Measurements from ENCODE around the gene PCDHGA9. TPM values are rescaled to one million over a fixed set of nuclear protein-coding genes. Genes with fewer than 3 reads are reported as not detected.
"Not testable (repeated sequence)": the region's sequence is repeated elsewhere in the genome, so short reads cannot be mapped to it uniquely, and the experiment has no call there.

The PCDHGA9 gene
- total and polyA plus RNA-seq, 4 donors = 10.9 to 21.4 (median 15.0) TPM

GRCh38 chr5:141394401-141395187 is 8.0 kb upstream of the PCDHGA9 start:
- not testable (repeated sequence) for H3K4me3 ChIP-seq (ENCODE audit: low read depth, low read length); H3K27ac ChIP-seq (ENCODE audit: low read depth, low read length); H3K4me1 ChIP-seq (ENCODE audit: control insufficient read depth, insufficient read depth, low read length); H3K27me3 ChIP-seq (ENCODE audit: control insufficient read depth, insufficient read depth, low read length); DNase-seq (ENCODE audit: low read depth in 4 of 6, low spot score in 6 of 6)
- H3K9me3 ChIP-seq (ENCODE audit: control insufficient read depth, insufficient read depth, low read length) = peaks cover 68% of the 10 kb centered on the region
- peaks cover 19% of the 10 kb centered on the region for H3K36me3 ChIP-seq (ENCODE audit: control insufficient read depth, insufficient read depth, low read length)
- 30% methylated on average over 32 of the region's 53 CpGs for WGBS (ENCODE audit: insufficient coverage)

- peaks cover 14% of the 10 kb centered on the region for H3K36me3 ChIP-seq (ENCODE audit: control insufficient read depth, insufficient read depth, low read length)
- peak in 2 of 6 donors; percentile 13 to 23 for DNase-seq (ENCODE audit: low read depth in 4 of 6, low spot score in 6 of 6)
- peaks cover 13% of the 10 kb centered on the region for H3K4me1 ChIP-seq (ENCODE audit: control insufficient read depth, insufficient read depth, low read length)
- peaks cover 64% of the 10 kb centered on the region for H3K9me3 ChIP-seq (ENCODE audit: control insufficient read depth, insufficient read depth, low read length)
- peak within 1 kb of the TSS; percentile 9 for H3K4me3 ChIP-seq (ENCODE audit: low read depth, low read length)
- H3K27ac ChIP-seq (ENCODE audit: low read depth, low read length); H3K27me3 ChIP-seq (ENCODE audit: control insufficient read depth, insufficient read depth, low read length): not testable (repeated sequence)
- 5% methylated on average over 17 of the region's 43 CpGs for WGBS (ENCODE audit: insufficient coverage)
Observed at GRCh38 chr5:141397756-141398551, 4.6 kb upstream of the PCDHGA9 start, which contains the start of gene PCDHGB5. Gene PCDHGB5 (plus strand): TSS chr5:141397947. CDS start chr5:141398128, 181 bp downstream.

GRCh38 chr5:141398608-141399007 is 4.0 kb upstream of the PCDHGA9 start:
- H3K9me3 ChIP-seq (ENCODE audit: control insufficient read depth, insufficient read depth, low read length) = peaks cover 60% of the 10 kb centered on the region
- 21% methylated on average over 13 of the region's 15 CpGs for WGBS (ENCODE audit: insufficient coverage)
- H3K27ac ChIP-seq (ENCODE audit: low read depth, low read length) = no peak overlapping the region
- no peak overlapping the region for H3K4me3 ChIP-seq (ENCODE audit: low read depth, low read length)
- H3K4me1 ChIP-seq (ENCODE audit: control insufficient read depth, insufficient read depth, low read length) = peaks cover 13% of the 10 kb centered on the region
- H3K27me3 ChIP-seq (ENCODE audit: control insufficient read depth, insufficient read depth, low read length) = no peaks in the 10 kb centered on the region
- H3K36me3 ChIP-seq (ENCODE audit: control insufficient read depth, insufficient read depth, low read length) = peaks cover 14% of the 10 kb centered on the region
- no peak for DNase-seq (ENCODE audit: low read depth in 4 of 6, low spot score in 6 of 6)

GRCh38 chr5:141399555-141400258 is 2.9 kb upstream of the PCDHGA9 start:
- peaks cover 60% of the 10 kb centered on the region for H3K9me3 ChIP-seq (ENCODE audit: control insufficient read depth, insufficient read depth, low read length)
- H3K27ac ChIP-seq (ENCODE audit: low read depth, low read length) = no peak overlapping the region
- peaks cover 12% of the 10 kb centered on the region for H3K4me1 ChIP-seq (ENCODE audit: control insufficient read depth, insufficient read depth, low read length)
- no peak overlapping the region for H3K4me3 ChIP-seq (ENCODE audit: low read depth, low read length)
- WGBS (ENCODE audit: insufficient coverage) = 18% methylated on average over 61 of the region's 61 CpGs
- DNase-seq (ENCODE audit: low read depth in 4 of 6, low spot score in 6 of 6) = no peak
- no peaks in the 10 kb centered on the region for H3K27me3 ChIP-seq (ENCODE audit: control insufficient read depth, insufficient read depth, low read length)
- H3K36me3 ChIP-seq (ENCODE audit: control insufficient read depth, insufficient read depth, low read length) = peaks cover 12% of the 10 kb centered on the region

GRCh38 chr5:141403387-141403786 is 809 bp downstream of the PCDHGA9 start:
- Histone ChIP-seq H3K4me3 (ENCODE audit: low read depth, low read length) (no peak overlapping the region), H3K36me3 (ENCODE audit: control insufficient read depth, insufficient read depth, low read length) (peaks cover 21% of the 10 kb centered on the region), H3K27ac (ENCODE audit: low read depth, low read length) (no peak overlapping the region), H3K4me1 (ENCODE audit: control insufficient read depth, insufficient read depth, low read length) (peaks cover 18% of the 10 kb centered on the region), H3K9me3 (ENCODE audit: control insufficient read depth, insufficient read depth, low read length) (peaks cover 55% of the 10 kb centered on the region), H3K27me3 (ENCODE audit: control insufficient read depth, insufficient read depth, low read length) (no peaks in the 10 kb centered on the region)
- DNase-seq (ENCODE audit: low read depth in 4 of 6, low spot score in 6 of 6) = no peak
- 20% methylated on average over 19 of the region's 22 CpGs for WGBS (ENCODE audit: insufficient coverage)

- Histone ChIP-seq H3K4me3 (ENCODE audit: low read depth, low read length) (peak within 1 kb of the TSS; percentile 27), H3K9me3 (ENCODE audit: control insufficient read depth, insufficient read depth, low read length) (peaks cover 53% of the 10 kb centered on the region), H3K36me3 (ENCODE audit: control insufficient read depth, insufficient read depth, low read length) (peaks cover 23% of the 10 kb centered on the region), H3K4me1 (ENCODE audit: control insufficient read depth, insufficient read depth, low read length) (peaks cover 18% of the 10 kb centered on the region)
- peak in 2 of 6 donors; percentile 55 to 76 for DNase-seq (ENCODE audit: low read depth in 4 of 6, low spot score in 6 of 6)
- not testable (repeated sequence) for H3K27ac ChIP-seq (ENCODE audit: low read depth, low read length); H3K27me3 ChIP-seq (ENCODE audit: control insufficient read depth, insufficient read depth, low read length)
- 4% methylated on average over 46 of the region's 51 CpGs for WGBS (ENCODE audit: insufficient coverage)
Observed at GRCh38 chr5:141407790-141408505, 5.4 kb downstream of the PCDHGA9 start, which contains the start of gene PCDHGB6. Gene PCDHGB6 (plus strand): TSS chr5:141408021. CDS start chr5:141408203, 182 bp downstream.

- H3K4me1 ChIP-seq (ENCODE audit: control insufficient read depth, insufficient read depth, low read length) = peaks cover 21% of the 10 kb centered on the region
- H3K36me3 ChIP-seq (ENCODE audit: control insufficient read depth, insufficient read depth, low read length) = peaks cover 24% of the 10 kb centered on the region
- whole genome bisulfite sequencing (ENCODE audit: insufficient coverage) = 16% methylated on average over 64 of the region's 64 CpGs
- peaks cover 2% of the 10 kb centered on the region for H3K27me3 ChIP-seq (ENCODE audit: control insufficient read depth, insufficient read depth, low read length)
- no peak overlapping the region for H3K4me3 ChIP-seq (ENCODE audit: low read depth, low read length)
- no peak for DNase-seq (ENCODE audit: low read depth in 4 of 6, low spot score in 6 of 6)
- peaks cover 56% of the 10 kb centered on the region for H3K9me3 ChIP-seq (ENCODE audit: control insufficient read depth, insufficient read depth, low read length)
- H3K27ac ChIP-seq (ENCODE audit: low read depth, low read length) = no peak overlapping the region
Observed at GRCh38 chr5:141409598-141410306, 7.2 kb downstream of the PCDHGA9 start.

GRCh38 chr5:141411575-141411974 is 9.0 kb downstream of the PCDHGA9 start:
- no peak for DNase-seq (ENCODE audit: low read depth in 4 of 6, low spot score in 6 of 6)
- 54% methylated on average over 2 of the region's 3 CpGs for WGBS (ENCODE audit: insufficient coverage)
- H3K36me3 ChIP-seq (ENCODE audit: control insufficient read depth, insufficient read depth, low read length) = peaks cover 21% of the 10 kb centered on the region
- peaks cover 18% of the 10 kb centered on the region for H3K4me1 ChIP-seq (ENCODE audit: control insufficient read depth, insufficient read depth, low read length)
- peaks cover 60% of the 10 kb centered on the region for H3K9me3 ChIP-seq (ENCODE audit: control insufficient read depth, insufficient read depth, low read length)
- H3K4me3 ChIP-seq (ENCODE audit: low read depth, low read length) = no peak overlapping the region
- peaks cover 2% of the 10 kb centered on the region for H3K27me3 ChIP-seq (ENCODE audit: control insufficient read depth, insufficient read depth, low read length)
- no peak overlapping the region for H3K27ac ChIP-seq (ENCODE audit: low read depth, low read length)
